ENCODE results near the gene C4orf50.

C4orf50 gene

GRCh38 chr4:5851637-5852301 lies 166.5 kb downstream of the C4orf50 start:
- DNase-seq = no peak
